Astrocyte (in vitro differentiated cells and primary cell): Measurements from ENCODE around the gene CDK14.

ENCODE experiments used
- EZH2 ChIP-seq: IDR thresholded peaks from 2 replicates; pipeline ENCODE4 v1.6.1; 2012; ENCODE audit warnings: mild to moderate bottlenecking, low read length, inconsistent platforms; ENCODE audit not compliant: insufficient read depth
- TF ChIP-seq, protein P1 (sequence below): IDR thresholded peaks from 2 replicates; pipeline ENCODE4 v1.5.1; 2011; ENCODE audit warnings: low read depth, mild to moderate bottlenecking, inconsistent platforms, low read length, moderate library complexity; ENCODE audit not compliant: insufficient read depth

DNA sequence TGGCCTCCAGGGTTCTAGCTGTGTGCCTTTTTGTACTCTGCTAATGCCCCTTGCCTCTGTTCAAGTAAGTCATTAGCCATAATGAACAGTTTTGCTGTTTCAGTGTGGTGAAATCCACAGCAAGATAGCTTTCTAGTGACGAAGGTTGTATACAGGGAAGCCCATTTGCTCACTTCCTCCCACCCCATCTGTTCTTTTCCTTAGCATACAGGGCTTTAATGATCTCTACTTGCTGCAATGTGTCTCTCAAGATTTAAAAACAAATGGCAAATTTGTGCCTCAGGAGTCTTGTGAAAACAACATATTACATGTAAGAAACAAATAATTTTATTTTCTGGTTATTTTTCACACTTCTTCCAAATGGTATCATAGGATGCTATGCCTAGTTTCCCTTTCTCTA is 243.2 kb downstream of the CDK14 start:
- TF ChIP-seq, protein P1, sequence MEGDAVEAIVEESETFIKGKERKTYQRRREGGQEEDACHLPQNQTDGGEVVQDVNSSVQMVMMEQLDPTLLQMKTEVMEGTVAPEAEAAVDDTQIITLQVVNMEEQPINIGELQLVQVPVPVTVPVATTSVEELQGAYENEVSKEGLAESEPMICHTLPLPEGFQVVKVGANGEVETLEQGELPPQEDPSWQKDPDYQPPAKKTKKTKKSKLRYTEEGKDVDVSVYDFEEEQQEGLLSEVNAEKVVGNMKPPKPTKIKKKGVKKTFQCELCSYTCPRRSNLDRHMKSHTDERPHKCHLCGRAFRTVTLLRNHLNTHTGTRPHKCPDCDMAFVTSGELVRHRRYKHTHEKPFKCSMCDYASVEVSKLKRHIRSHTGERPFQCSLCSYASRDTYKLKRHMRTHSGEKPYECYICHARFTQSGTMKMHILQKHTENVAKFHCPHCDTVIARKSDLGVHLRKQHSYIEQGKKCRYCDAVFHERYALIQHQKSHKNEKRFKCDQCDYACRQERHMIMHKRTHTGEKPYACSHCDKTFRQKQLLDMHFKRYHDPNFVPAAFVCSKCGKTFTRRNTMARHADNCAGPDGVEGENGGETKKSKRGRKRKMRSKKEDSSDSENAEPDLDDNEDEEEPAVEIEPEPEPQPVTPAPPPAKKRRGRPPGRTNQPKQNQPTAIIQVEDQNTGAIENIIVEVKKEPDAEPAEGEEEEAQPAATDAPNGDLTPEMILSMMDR: no peak
- no peak for TF ChIP-seq EZH2
